Stomach (tissue), 9 donors: ENCODE results near the gene C2orf78. TPM values are rescaled to one million over a fixed set of nuclear protein-coding genes. Genes with fewer than 3 reads are reported as not detected.

ENCODE experiments used
- DNase-seq, 2 donors: peaks; one replicate each; pipeline versions ENCODE4 v3.0.0 to v3.0.0-alpha.2; 2013 to 2019
- H3K27ac ChIP-seq, 5 donors: fragments of 200-600 bp in 4 of 5; sonication (generic) in 4 of 5; one replicate each; pipeline ENCODE4 v1.5.1; 2013 to 2019; ENCODE audit warnings: mild to moderate bottlenecking in 1 of 5, moderate library complexity in 1 of 5
- H3K27me3 ChIP-seq, 3 donors: fragments of 200-600 bp; sonication (generic); one replicate each; pipeline ENCODE4 v1.5.1; 2017 to 2019; ENCODE audit warnings: mixed run types in 1 of 3
- H3K36me3 ChIP-seq, 4 donors: fragments of 200-600 bp; sonication (generic); 1 replicate in 3 of 4; 2 replicates in 1 of 4; pipeline ENCODE4 v1.5.1; 2016 to 2019
- H3K4me1 ChIP-seq, 4 donors: fragments of 200-600 bp; sonication (generic); one replicate each; pipeline ENCODE4 v1.5.1; 2016 to 2019
- H3K4me3 ChIP-seq, 4 donors: fragments of 200-600 bp; sonication (generic) in 3 of 4; one replicate each; pipeline ENCODE4 v1.5.1; 2016 to 2019; ENCODE audit warnings: mild to moderate bottlenecking in 1 of 4
- H3K9me3 ChIP-seq, 4 donors: fragments of 200-600 bp; sonication (generic); one replicate each; pipeline ENCODE4 v1.5.1; 2016 to 2019
- CTCF ChIP-seq, 7 experiments: fragments of 450-650 bp in 4 of 7; fragments of 200-600 bp in 3 of 7; sonication (generic) in 3 of 7; IDR thresholded peaks; one replicate each; pipeline ENCODE4 v1.5.1; 2016 to 2019; ENCODE audit warnings: antibody characterized with exemption in 7 of 7, control low read depth in 2 of 7, mild to moderate bottlenecking in 1 of 7
- EP300 ChIP-seq: sonication (generic); formaldehyde crosslinking; IDR thresholded peaks from one replicate; pipeline ENCODE4 v1.6.1; 2017; ENCODE audit warnings: antibody characterized with exemption
- POLR2A ChIP-seq, 4 donors: fragments of 450-650 bp; IDR thresholded peaks; one replicate each; pipeline ENCODE4 v1.6.1; 2016; ENCODE audit warnings: antibody characterized with exemption in 4 of 4, control low read depth in 2 of 4, mild to moderate bottlenecking in 1 of 4, moderate library complexity in 1 of 4
- POLR2AphosphoS5 ChIP-seq, 3 donors: sonication (generic); formaldehyde crosslinking; IDR thresholded peaks; one replicate each; pipeline ENCODE4 v1.6.1; 2016; ENCODE audit warnings: antibody characterized with exemption in 3 of 3
- WGBS, 5 donors: extraction: QIAGEN DNeasy Blood & Tissue Kit in 3 of 5; methylation state at CpG; one replicate each; pipeline versions ENCODE4 v1.1.5 to v1.1.7; 2013 to 2018; 5-methylcytosine and 5-hydroxymethylcytosine counted together
- intact Hi-C: fragments of 100-400 bp; cut with DNase I; formaldehyde crosslinking; loops from one replicate; pipeline ENCODE4 v1.15.1; 2023; ENCODE audit warnings: low total_unique reads
- polyA plus RNA-seq, 3 donors: library from polyadenylated mRNA; stranded (reverse); fragments of 200-250 nt; gene quantifications; one replicate each; pipeline ENCODE4 v1.2.3, GENCODE V29; 2013
- total RNA-seq, 5 donors: library from RNA; depleted of rRNA; stranded (reverse); fragments of >200 nt; gene quantifications; one replicate each; pipeline versions ENCODE4 v1.1.0 to v1.2.3, GENCODE V29; 2014 to 2016
- donor health status: healthy with polysubstance abuse.
- donor health status: Bipolar disorder and iron deficiency.
- donor health status: healthy.

Gene C2orf78
- total and polyA plus RNA-seq, 8 donors: not detected

GRCh38 chr2:73766994-73767393, 17.0 kb upstream of the C2orf78 start:
- no peaks in the 10 kb centered on the region for H3K9me3 ChIP-seq
- no peak for DNase-seq
- H3K27ac ChIP-seq: no peak overlapping the region
- WGBS, 5 donors: 89 to 94% (median 90%) methylated on average over 4 of the region's 4 CpGs
- H3K27me3 ChIP-seq: no peaks in the 10 kb centered on the region
- no peak overlapping the region for H3K4me3 ChIP-seq
- no peak for TF ChIP-seq POLR2A (IDR thresholded peaks at IDR 0.05)
- no peak for TF ChIP-seq CTCF (IDR thresholded peaks at IDR 0.05)
- TF ChIP-seq POLR2AphosphoS5 (IDR thresholded peaks at IDR 0.05): no peak
- TF ChIP-seq EP300: no peak
- H3K4me1 ChIP-seq: no peaks in the 10 kb centered on the region
- peaks cover 54 to 100% (median 100%) of the 10 kb centered on the region in 4 donors for H3K36me3 ChIP-seq
- intact Hi-C loops: no loop called here

GRCh38 chr2:73770725-73771124, 13.3 kb upstream of the C2orf78 start:
- no peak for DNase-seq
- TF ChIP-seq POLR2AphosphoS5 (IDR thresholded peaks at IDR 0.05) (no peak), POLR2A (IDR thresholded peaks at IDR 0.05) (no peak), EP300 (no peak), CTCF (IDR thresholded peaks at IDR 0.05) (no peak)
- Histone ChIP-seq H3K27me3 (no peaks in the 10 kb centered on the region), H3K4me3 (no peak overlapping the region), H3K27ac (no peak overlapping the region), H3K9me3 (no peaks in the 10 kb centered on the region), H3K36me3 (peaks cover 39 to 100% (median 100%) of the 10 kb centered on the region in 4 donors), H3K4me1 (no peaks in the 10 kb centered on the region)
- WGBS, 5 donors: 81 to 95% (median 88%) methylated on average over 3 of the region's 3 CpGs
- intact Hi-C loops: no loop called here

- peaks cover 37 to 100% (median 99%) of the 10 kb centered on the region in 4 donors for H3K36me3 ChIP-seq
- TF ChIP-seq CTCF (IDR thresholded peaks at IDR 0.05) (no peak), EP300 (no peak), POLR2A (IDR thresholded peaks at IDR 0.05) (no peak), POLR2AphosphoS5 (IDR thresholded peaks at IDR 0.05) (no peak)
- no peak for DNase-seq
- H3K4me3 ChIP-seq: no peak overlapping the region
- intact Hi-C loops: no loop called here
- peaks cover 0 to 13% (median 6%) of the 10 kb centered on the region in 4 donors for H3K4me1 ChIP-seq
- no peaks in the 10 kb centered on the region for H3K27me3 ChIP-seq
- no peaks in the 10 kb centered on the region for H3K9me3 ChIP-seq
- no peak overlapping the region for H3K27ac ChIP-seq
These were observed 11.2 kb upstream of the C2orf78 start for GRCh38 chr2:73772819-73773218.

GRCh38 chr2:73776381-73776780, 7.6 kb upstream of the C2orf78 start:
- 95 to 97% (median 97%) methylated on average over 3 to 4 of the region's 4 CpGs for WGBS, 5 donors
- intact Hi-C loops: no loop called here
- Histone ChIP-seq H3K4me3 (no peak overlapping the region), H3K36me3 (peaks cover 20 to 65% (median 63%) of the 10 kb centered on the region in 4 donors), H3K4me1 (peaks cover 10 to 35% (median 20%) of the 10 kb centered on the region in 4 donors), H3K9me3 (no peaks in the 10 kb centered on the region), H3K27ac (no peak overlapping the region), H3K27me3 (no peaks in the 10 kb centered on the region)
- TF ChIP-seq CTCF (IDR thresholded peaks at IDR 0.05): no peak
- TF ChIP-seq POLR2A (IDR thresholded peaks at IDR 0.05): no peak
- TF ChIP-seq POLR2AphosphoS5 (IDR thresholded peaks at IDR 0.05): no peak
- no peak for TF ChIP-seq EP300
- no peak for DNase-seq
